WI38 (cell line): ENCODE measurements around the gene SLC35F3.

Source experiments
- H3K4me3 ChIP-seq: 2 replicates; pipeline ENCODE4 v1.5.1; 2011; ENCODE audit warnings: low read depth, mild to moderate bottlenecking, control low read depth, low read length
- TF ChIP-seq, protein P1 (sequence below): IDR thresholded peaks from 2 replicates; pipeline ENCODE4 v1.5.1; 2012; ENCODE audit warnings: low read depth, mild to moderate bottlenecking, control low read depth, low read length

The SLC35F3 gene

DNA sequence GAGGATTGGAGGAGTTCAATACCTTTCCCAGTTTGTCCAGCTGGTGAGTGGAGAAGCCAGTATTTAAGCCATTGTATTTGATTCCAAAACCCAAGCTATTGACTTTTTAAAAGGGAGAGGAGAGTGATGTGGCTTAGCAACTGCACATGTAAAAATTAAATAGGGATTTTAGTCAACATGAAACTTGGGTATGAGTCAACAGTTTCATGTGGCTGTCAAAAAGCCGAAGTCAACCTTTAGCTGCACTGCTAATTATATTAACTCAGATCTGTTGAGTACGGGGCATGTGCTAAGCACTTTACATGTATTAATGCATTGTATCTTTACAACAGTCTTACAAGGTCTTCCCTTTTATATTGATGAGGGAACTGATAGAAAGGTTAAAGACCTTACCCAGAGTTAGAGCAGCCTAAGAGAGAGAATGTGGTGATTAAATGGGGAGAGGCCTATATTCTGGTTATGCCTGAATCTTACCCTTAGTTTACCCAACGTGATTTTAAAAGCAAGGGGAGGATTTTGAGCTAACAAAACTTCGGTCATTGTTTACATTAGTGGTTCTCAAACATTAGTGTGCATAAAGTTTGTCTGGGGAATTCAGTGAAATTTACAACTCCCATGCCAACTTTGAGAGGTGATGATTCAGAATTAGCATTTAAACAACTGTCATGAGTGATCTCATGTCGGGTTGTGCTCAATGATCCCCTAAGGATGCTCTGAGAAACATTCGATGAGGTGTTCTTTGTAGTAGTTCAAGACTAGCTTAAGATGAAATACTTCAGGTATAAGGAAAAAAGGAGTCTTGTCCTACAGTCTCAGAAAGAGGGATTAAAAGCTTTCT lies 6.9 kb upstream of the SLC35F3 start:
- H3K4me3 ChIP-seq, result no peak overlapping the region
- TF ChIP-seq, protein P1, sequence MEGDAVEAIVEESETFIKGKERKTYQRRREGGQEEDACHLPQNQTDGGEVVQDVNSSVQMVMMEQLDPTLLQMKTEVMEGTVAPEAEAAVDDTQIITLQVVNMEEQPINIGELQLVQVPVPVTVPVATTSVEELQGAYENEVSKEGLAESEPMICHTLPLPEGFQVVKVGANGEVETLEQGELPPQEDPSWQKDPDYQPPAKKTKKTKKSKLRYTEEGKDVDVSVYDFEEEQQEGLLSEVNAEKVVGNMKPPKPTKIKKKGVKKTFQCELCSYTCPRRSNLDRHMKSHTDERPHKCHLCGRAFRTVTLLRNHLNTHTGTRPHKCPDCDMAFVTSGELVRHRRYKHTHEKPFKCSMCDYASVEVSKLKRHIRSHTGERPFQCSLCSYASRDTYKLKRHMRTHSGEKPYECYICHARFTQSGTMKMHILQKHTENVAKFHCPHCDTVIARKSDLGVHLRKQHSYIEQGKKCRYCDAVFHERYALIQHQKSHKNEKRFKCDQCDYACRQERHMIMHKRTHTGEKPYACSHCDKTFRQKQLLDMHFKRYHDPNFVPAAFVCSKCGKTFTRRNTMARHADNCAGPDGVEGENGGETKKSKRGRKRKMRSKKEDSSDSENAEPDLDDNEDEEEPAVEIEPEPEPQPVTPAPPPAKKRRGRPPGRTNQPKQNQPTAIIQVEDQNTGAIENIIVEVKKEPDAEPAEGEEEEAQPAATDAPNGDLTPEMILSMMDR, result no peak

- no peak overlapping the region for H3K4me3 ChIP-seq
- TF ChIP-seq, protein P1, result no peak
Observed at GRCh38 chr1:233901495-233901894, 3.0 kb upstream of the SLC35F3 start.

- TF ChIP-seq, protein P1, result no peak
- H3K4me3 ChIP-seq, result no peak overlapping the region
Observed at GRCh38 chr1:233905416-233906051, 1.1 kb downstream of the SLC35F3 start.

DNA sequence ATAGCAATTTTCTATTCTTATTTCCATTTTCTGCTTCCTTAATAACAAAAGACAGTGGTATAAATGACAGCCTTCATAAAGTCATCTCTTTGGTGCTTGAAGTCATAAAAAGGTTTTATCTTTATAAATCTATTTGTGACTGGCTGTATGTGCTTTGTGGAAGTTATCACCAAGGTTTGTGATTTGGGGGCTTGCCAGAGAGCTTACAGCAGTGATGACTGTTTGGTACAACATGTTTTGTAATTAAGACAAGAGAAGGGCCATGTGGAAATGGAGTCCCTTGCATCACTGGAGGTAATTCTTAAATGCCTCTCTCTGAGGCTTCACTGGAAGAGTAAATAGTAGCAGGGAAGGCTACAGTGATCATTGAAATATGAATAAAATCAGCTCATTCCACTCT lies 2.7 kb downstream of the SLC35F3 start:
- no peak overlapping the region for H3K4me3 ChIP-seq
- TF ChIP-seq, protein P1, result no peak

GRCh38 chr1:233908092-233908491 lies 3.6 kb downstream of the SLC35F3 start:
- TF ChIP-seq, protein P1, result no peak
- no peak overlapping the region for H3K4me3 ChIP-seq

GRCh38 chr1:233909195-233909594 lies 4.7 kb downstream of the SLC35F3 start:
- TF ChIP-seq, protein P1, result no peak
- H3K4me3 ChIP-seq, result no peak overlapping the region

DNA sequence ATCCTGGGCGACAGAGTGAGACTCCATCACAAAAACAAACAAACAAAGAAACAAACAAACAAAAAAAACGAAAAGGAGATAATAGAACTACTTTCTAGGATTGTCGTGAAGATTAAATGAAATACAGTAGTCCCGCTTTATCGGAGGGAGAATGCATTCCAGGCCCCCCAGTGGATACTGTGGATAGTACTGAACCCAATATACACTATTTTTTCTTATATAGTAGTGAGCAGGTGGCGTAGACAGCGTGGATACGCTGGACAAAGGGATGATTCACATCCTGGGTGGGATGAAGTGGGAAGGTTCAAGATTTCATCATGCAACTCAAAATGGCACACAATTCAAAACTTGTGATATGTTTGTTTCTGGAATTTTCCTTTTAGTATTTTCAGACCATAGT lies 8.0 kb downstream of the SLC35F3 start:
- no peak overlapping the region for H3K4me3 ChIP-seq
- TF ChIP-seq, protein P1, result no peak
